Fibroblast of villous mesenchyme (primary cell): ENCODE results near the gene DEPDC5. TPM values are rescaled to one million over a fixed set of nuclear protein-coding genes. Genes with fewer than 3 reads are reported as not detected.
"Not testable (repeated sequence)": the region's sequence is repeated elsewhere in the genome, so short reads cannot be mapped to it uniquely, and the experiment has no call there.

Experiments
- DNase-seq: peaks from one replicate; pipeline ENCODE4 v3.0.0-alpha.2; 2010; ENCODE audit warnings: low read depth
- H3K4me3 ChIP-seq: 2 replicates; pipeline ENCODE4 v1.5.1; 2011; ENCODE audit warnings: low read depth, mild to moderate bottlenecking, low read length
- total RNA-seq: library from RNA; depleted of rRNA; stranded (reverse); fragments of >200 nt; gene quantifications from 2 replicates; pipeline ENCODE4 v1.2.3, GENCODE V29; 2012
- TF ChIP-seq, protein P1 (sequence below): IDR thresholded peaks from 2 replicates; pipeline ENCODE4 v1.5.1; 2012; ENCODE audit warnings: low read depth, mild to moderate bottlenecking, low read length; ENCODE audit not compliant: insufficient read depth

Gene DEPDC5
- total RNA-seq, 1 donor = 13.0 TPM

DNA sequence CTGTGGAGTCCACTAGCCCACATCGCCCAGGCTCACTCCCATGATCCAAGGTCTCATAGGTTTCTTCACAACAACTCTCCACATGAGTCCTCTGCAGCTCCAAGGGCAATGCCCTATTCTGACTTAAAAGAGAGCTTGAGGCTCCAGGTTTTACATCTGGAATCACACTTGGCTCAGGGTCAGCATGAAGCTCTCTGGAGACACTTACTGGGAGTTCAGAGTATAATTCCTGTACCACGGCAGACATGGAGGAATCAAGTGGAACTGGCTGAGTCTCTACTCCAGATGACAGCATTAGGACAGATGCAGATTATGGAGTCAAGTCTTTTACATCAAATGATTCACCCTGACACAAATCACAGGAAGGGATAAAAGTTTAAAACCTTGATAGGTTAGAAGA lies 15.3 kb upstream of the DEPDC5 start:
- no peak for DNase-seq
- TF ChIP-seq, protein P1, sequence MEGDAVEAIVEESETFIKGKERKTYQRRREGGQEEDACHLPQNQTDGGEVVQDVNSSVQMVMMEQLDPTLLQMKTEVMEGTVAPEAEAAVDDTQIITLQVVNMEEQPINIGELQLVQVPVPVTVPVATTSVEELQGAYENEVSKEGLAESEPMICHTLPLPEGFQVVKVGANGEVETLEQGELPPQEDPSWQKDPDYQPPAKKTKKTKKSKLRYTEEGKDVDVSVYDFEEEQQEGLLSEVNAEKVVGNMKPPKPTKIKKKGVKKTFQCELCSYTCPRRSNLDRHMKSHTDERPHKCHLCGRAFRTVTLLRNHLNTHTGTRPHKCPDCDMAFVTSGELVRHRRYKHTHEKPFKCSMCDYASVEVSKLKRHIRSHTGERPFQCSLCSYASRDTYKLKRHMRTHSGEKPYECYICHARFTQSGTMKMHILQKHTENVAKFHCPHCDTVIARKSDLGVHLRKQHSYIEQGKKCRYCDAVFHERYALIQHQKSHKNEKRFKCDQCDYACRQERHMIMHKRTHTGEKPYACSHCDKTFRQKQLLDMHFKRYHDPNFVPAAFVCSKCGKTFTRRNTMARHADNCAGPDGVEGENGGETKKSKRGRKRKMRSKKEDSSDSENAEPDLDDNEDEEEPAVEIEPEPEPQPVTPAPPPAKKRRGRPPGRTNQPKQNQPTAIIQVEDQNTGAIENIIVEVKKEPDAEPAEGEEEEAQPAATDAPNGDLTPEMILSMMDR = no peak
- no peak overlapping the region for H3K4me3 ChIP-seq

DNA sequence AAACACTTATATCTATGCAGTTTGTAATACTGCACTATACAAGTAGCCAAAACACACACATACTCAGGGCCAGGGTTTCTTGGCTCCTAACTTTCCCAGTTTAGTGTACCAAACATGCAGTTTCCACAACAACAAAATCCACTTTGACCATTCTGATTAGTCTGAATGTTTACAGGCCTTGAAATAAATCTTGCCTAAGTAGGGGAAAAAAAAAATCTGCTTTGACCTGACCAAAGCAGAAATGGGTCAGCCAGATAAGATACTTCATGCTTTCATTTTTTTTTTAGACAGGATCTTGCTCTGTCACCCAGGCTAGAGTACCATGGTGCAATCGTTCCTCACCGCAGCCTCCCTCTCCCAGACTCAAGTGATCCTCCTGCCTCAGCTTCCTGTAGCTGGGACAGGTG lies 14.0 kb upstream of the DEPDC5 start:
- TF ChIP-seq, protein P1 = no peak

DNA sequence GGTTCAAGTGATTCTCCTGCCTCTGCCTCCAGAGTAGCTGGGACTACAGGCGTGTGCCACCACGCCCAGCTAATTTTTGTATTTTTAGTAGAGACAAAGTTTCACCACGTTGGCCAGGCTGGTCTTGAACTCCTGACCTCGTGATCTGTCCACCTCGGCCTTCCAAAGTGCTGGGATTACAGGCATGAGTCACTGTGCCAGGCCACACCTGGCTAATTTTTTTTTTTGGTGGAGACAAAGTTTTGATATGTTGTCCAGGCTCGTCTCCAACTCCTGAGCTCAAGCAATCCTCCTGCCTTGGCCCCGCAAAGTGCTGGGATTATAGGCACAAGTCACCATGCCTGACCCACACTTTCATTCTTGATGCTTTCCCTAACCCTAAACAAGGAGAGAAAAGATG lies 13.5 kb upstream of the DEPDC5 start:
- DNase-seq, H3K4me3 ChIP-seq: not testable (repeated sequence)

More for the DNA sequence above, 14.0 kb upstream of the DEPDC5 start:
- DNase-seq = peak; percentile 52
- H3K4me3 ChIP-seq = no peak overlapping the region

DNA sequence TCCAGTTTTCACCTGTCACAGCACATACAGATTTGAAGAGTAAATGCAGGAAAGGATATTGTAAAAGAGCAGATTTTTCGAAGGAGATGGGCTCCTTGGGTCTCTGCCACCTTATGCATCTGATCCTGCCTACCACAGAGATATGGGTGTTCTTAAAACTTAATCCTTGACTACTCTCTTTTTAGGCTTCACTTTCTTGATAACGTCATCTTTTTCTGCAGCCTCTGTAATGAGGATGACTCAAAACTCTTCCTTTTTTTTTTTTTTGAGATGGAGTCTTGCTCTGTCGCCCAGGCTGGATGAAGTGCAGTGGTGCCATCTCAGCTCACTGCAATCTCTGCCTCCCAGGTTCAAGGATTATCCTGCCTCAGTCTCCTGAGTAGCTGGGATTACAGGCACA lies 11.7 kb upstream of the DEPDC5 start:
- TF ChIP-seq, protein P1 = no peak
- H3K4me3 ChIP-seq = no peak overlapping the region
- DNase-seq = peak; percentile 33

DNA sequence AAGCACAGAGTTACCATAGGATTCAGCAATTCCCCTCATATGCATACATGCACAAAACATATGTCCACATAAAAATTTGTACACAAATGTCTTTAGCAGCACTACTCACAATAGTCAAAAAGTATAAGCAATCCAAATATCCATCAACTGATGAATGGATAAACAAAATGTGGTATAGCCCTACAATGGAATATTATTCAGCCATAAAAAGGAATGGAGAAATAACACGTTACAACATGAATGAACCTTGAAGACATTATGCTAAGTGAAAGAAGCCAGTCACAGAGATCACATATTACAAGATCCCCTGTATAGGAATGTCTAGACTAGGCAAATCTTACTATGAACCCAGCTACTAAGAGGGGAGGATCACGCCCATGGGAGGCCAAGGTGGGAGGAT lies 11.1 kb upstream of the DEPDC5 start:
- no peak overlapping the region for H3K4me3 ChIP-seq
- TF ChIP-seq, protein P1 = no peak
- no peak for DNase-seq

DNA sequence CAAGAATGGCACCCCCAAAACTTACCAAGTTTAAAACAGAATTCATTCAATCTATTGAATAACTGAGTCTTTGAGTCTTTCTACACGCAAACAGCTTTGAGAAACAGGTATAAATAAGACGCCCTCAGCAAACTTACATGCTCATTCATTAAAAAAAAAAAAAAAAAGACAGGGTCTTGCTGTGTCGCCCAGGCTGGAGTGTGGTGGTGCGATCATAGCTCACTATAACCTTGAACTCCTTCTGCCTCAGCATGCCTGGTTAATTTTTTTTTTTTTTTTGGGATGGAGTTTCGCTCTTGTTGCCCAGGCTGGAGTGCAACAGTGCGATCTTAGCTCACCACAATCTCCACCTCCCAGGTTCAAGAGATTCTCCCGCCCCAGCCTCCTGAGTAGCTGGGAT lies 9.9 kb upstream of the DEPDC5 start:
- no peak overlapping the region for H3K4me3 ChIP-seq
- TF ChIP-seq, protein P1 = no peak
- no peak for DNase-seq

DNA sequence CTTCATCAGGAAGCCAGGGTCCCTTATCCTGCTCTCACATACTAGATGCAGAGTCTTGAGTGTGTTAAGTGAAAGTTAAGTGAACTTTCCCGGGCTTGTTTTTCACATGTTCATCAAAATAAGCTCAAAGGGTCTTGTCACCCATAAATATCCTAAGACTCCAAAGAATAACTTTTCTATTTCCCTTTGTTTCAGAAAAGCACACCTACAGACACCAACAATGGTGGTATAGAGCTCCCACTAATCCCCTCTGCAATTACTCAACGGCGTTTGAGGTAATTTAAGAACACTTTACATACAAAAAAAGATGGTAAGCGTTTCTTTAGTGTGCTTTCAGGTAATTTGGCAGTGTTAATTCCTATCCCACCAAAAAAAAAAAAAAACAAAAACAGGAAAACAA lies 6.4 kb upstream of the DEPDC5 start:
- no peak overlapping the region for H3K4me3 ChIP-seq

More for the DNA sequence above, 6.4 kb upstream of the DEPDC5 start:
- DNase-seq = no peak
- TF ChIP-seq, protein P1 = no peak
